GM21529 (cell line): Measurements from ENCODE around the gene TNFAIP8L2.

Experiments
- ATAC-seq: cut with Tn5 transposase; IDR thresholded peaks from one replicate; pipeline ENCODE4 v1.9.1; 2021; ENCODE audit not compliant: unreplicated experiment

TNFAIP8L2 gene

DNA sequence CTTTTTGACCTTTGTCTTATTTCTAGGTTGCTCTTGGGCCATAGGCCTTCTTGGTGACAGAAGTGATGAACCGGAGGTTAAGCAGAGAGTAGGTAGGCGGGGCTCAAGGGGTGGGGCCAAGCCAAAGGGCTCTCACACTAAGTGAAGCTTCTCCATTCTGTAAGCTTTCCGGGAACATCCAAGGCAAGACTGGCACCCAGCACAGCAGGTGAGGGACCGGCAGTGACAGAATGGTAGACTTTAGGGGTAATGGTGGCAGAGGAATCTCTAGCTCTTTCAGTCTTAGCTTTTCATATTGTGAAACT lies at the start of gene TNFAIP8L2:
TNFAIP8L2 (plus strand) TSS at position 135 of the 305 bp plus-strand sequence. CDS start 2,049 bp downstream, outside the sequence.
- ATAC-seq, result peak; percentile 68

DNA sequence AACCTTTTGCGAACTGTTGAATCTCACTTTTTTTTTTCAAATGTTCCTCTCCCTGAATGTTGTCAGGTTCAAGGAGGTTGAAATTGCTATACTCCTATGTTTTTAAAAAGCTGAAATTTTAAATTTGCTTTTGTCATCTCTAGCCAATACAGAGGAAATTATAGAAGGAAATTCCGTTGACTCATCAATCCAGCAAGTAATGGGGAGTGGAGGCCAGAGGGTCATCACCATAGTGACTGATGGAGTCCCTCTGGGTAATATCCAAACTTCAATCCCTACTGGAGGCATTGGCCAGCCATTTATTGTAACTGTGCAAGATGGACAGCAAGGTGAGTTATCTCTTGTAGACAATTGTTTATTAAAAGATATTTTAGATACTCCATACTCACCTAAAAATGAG lies 49.6 kb upstream of the TNFAIP8L2 start:
- no peak for ATAC-seq

DNA sequence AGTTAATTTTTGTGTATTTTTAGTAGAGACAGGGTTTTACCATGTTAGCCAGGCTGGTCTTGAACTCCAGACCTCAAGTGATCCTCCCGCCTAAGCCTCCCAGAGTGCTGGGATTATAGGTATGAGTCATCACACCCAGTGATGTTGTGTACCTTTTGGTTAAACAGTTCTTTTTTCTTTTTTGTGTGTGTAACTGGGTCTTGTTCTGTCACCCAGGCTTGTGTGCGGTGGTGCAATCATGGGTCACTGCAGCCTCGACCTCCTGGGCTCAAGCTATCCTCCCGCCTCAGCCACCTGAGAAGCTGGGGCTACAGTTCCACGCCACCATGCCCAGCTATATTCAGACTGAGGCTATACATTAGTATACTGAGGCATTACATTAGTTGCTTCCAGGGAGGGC lies 48.1 kb upstream of the TNFAIP8L2 start:
- ATAC-seq, result no peak

DNA sequence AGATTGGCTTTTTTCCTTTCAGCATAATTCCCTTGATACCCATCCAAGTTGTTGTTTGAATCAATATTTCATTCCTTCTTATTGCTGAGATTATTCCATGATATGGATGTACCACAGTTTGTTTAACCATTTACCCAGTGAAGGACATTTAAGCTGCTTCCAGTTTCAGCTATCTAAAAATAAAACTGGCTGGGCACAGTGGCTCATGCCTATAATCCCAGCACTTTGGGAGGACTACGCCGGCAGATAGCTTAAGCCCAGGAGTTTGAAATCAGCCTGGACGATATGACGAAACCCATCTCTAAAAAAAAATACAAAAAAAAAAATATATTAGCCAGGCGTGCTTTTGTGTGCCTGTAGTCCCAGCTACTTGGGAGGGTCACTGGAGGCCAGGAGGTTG lies 42.6 kb upstream of the TNFAIP8L2 start:
- no peak for ATAC-seq

DNA sequence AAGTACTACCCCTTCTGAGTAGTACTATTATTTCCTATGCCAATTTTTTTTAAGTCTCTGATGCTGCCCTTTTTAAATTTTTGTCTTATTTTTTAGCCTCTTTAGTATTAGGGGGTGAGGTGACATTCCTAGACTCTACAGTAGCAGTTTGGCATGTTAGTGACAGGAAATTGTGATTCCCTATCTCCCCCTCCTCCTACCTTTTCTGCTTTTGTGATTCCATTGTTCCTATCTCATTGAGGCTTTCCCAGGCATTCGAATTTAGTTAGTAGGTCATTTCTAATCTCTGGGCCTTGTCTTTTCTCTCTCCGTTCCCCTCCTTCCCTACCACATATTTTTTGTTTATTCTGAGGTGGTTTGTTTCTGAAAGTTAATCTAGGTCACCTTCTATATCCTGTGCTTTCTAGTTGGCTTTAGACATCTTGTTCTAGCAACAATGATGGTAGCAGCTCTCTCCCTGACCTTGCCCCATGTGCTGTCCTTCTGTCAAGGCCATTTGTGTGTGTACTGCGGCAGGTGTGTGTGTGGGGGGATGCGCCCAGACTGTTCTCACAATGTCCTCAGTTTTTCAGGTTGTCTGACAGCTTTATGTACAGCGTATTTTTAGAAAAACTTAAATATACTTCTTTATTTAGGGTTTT lies 31.6 kb upstream of the TNFAIP8L2 start:
- no peak for ATAC-seq

- no peak for ATAC-seq
These were observed 27.6 kb upstream of the TNFAIP8L2 start for GRCh38 chr1:151128800-151129199.

DNA sequence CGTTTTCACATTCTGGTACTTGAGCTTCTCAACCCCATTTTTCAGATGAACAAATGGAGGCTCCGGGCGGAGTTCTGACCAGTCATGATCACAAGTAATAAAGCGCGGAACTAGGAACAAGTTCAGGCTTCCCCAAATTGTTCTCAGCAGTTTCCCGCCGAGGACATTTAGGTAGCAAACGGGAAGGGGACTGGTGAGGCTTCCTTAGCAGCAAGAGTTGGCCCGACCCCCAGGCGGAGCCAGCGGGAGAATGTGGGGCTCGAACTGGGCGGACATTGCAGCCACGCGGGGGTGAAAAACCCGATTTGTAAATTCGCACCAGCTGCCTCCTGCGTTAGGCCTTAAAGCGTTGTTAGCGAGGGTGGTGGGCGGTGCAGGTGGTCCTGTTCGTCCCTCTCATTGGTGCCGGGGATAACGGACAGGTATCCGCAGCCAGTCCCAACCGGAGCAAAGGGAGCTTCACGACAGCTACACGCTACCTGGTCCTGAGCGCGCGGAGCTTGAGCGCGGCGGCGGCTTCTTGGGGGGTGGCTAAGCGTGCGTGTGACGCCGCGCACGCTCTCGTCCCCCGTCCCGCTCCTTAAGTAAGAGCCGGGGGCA lies 25.4 kb upstream of the TNFAIP8L2 start:
- peak; percentile 68 for ATAC-seq

DNA sequence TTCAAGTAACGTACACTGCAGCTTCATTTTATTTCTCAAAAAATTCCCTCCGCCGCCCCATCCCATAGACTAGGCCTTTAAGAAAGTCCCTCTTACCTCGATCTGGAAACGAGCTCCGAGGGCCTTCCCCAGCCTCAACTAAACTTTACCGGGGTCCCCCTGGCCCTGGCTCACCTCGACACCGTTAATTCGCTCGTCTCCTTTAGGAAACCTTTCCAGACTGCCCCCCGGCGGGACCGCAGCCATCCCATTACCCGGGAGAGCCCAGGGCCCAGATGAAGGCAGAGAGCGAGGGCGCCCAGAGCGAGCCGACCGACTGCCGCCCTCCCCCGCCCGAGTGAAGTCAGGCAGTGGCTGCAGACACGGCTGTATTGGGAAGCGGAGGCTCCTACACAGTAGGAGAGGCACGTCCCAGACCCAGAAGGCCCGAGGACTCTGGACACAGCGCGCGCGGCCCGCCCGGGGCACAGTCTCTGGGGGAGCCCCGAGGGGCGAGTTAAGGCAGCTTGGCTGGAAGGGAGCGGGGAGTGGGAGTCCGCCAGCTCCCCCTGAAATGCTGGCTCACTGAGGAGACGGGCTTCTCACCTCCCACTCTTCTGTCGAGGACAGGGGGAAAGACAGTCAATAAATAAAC lies 24.6 kb upstream of the TNFAIP8L2 start:
- no peak for ATAC-seq

DNA sequence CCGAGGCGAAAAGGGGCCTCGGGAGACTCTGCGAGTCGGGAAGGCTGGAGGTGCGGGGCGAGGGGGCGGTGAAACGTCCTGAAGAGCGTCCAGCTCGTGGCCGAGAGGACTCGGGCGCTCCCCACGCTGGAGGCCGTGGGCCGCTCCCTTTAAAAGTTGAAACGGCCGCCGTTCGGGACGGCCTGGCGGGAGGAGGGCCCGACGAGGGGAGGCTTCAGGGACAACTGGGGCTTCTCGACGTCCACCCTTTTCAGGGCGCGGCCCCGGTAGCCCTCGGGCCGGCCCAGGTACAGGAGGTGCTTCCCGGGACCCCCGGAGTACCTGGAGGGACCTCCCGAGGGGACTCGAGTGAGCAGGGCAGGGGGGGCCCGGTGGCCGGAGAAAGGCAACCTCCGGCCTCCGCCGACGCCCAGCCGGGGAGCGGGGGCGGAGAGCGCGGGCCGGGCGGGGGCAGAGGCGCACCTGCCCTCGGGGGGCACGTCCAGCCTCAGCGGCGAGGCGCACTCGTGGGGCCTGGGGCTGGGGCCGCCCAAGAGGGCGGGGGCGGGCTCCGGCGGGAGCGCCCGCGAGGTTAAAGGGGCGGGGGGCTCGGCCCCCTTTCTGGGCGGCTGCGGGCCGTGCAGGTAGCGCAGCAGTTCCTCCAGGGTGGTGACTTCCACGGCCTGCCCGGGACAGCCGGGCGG lies 24.0 kb upstream of the TNFAIP8L2 start:
- no peak for ATAC-seq

DNA sequence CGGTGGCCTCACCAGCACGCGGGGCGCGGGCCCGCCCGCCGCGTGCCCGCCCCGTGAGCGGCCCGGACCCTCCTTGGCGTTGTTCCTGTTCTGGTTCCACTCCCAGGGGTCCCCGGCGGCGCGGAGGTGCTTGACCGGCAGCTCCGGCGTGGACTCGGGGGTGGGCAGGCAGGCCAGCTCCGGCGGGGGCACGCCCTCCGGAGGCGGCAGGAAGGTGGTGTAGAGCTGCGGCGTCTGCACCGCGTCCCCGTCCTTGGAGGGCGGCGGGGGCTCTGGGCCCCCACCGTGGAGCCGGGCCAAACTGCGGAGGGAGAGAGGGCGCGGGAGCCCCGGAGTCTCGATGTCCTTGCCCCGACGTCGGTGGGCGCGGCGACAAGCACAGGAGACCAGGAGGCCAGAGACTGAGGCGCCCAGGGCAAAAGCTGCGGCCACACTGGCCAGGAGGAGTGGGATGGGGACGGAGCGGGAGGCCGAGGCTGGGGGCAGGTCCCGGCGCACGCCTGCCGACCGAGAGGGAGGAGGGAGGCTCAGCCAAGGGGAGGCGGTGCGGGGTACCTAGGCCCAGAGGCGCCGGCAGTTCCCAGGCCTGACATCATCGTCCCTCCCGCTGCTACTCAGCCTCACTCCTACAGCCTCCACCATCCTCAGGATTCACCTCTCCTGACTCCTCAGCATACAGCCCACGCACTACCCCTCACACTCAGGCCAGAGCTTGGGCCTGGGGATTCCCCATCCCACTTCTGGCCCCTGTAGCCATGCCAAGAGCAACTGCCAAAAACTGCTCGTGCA lies 23.2 kb upstream of the TNFAIP8L2 start:
- ATAC-seq, result no peak

DNA sequence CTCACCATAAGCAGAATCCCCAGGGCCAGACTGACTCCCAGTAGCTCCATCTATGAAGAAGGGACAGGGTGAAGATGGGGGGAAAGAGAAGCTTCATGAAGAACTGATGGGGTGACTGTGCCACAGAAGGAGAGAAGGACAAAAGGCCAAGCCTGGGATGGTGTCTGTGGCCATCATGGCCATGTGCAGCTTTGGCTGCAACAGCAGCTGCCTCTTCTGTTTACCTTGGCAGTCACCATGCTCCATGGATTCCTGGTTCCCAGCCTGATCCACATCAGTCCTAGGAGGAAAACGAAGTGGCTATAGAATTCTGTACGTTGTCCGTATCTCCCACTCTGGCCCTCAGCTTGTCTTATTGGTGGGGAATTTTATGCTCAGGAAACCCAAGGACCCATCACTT lies 22.1 kb upstream of the TNFAIP8L2 start:
- ATAC-seq, result no peak

DNA sequence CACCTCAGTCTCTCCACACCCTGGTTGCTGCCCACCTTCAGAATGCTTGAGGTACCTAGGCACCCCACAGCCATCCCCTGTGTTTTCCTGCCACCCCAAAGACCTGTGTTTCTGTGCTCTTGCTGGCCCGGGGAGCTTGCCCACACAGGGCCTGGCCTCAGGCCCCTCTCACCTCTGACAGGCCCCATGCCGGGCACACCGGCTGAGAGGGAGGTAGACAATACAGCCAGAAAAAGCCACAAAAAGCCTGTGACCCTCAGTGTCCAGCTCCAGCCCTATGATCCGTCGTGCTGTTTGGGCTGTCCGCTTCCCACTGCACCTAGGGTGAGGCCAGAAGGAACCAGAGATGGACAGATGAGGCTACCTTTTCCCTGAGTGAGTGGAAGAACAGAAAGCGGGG lies 21.5 kb upstream of the TNFAIP8L2 start:
- ATAC-seq, result no peak

DNA sequence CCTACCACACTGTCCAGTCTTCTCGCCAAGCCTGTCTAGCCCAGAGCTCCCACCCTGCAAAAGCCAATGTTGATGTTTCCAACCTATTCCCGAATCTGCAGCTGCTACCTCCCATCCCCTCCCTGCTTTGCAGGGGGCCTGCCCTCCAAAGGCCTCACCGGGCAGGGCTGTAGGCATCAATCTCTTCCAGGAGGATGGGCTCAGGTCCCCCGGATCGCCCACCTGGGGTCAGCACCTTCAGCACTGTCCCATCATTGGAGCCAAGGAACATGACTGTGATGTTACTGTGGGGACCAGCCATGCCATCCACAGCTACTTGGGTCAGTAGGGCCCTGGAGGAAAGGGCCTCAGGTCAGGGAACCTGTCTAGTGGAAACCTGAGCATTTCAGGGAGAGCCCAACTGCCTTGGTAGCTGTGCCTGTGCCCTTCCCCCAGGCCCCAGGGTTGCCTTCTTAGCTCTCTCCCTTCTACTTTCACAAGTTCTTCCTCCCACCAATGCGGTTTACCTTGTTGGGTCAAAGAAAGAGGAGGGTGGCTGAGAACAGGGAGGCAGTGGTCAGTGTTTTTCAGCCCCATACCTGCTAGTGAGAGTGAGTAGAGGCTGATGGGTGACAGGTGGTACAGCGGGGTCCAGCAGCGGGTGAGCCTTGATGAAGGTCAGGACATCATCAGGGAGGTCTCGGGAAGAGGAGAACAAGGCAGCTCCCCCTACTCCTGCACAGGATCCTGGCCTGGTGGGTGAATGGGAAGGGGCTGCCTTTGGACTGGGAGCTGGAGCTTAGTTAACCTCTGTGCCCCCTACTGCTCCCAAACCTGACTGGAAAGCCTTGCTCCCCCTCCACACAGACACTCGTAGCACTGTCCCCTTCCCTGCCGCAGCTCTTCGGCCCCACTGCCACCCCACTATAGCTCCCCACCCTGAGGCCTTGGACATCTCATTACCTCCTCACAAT lies 20.7 kb upstream of the TNFAIP8L2 start:
- no peak for ATAC-seq

DNA sequence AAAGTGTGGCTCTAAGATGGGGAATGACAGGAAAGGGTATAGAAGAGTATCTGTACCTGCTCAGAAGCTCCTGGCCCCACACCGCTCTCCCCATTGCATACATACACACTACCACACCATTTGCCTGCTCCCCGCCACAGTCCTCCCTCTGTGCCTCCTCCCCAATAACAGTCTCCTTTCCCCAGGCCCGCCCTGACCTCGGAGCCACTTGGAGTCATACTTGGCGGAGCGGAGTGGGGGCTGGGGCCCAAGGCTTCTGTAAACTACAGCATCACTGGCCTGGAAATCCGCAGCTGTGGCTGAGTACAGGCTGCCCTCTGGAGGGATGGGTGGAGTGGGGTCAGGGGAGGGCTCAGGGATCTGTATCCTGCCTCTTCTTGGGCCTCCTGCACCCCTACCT lies 18.7 kb upstream of the TNFAIP8L2 start:
- ATAC-seq, result no peak

DNA sequence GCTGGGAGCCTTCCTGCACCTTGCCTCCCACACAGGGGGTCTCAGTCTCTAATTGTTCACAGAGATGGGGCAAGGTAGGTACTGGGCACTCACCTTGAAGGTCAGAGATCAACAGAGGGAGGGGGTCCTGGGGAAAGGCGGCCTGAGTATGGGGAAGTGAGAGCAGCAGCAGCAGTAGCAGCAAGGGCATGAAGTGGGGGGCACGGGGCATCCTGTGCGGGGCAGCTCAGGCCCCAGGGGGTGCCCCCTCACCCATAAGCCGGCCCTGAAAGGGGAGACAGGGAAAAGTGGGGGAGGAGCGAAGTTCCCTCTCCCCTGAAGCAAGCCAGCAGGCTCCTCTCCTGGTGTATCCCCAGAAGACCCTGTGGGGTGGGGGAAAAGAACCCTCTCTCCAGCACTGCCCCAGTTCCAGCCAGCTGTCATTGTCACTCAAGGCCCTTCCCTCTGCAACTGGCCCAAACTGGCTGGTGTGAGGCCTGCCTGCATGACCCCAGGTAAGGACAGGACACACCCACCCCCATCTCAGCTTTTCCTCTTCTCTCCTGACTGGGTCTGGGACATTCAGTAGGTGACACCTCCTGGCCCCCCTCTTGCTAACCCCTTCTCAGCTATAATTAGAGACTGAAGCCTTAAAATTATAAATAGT lies 13.9 kb upstream of the TNFAIP8L2 start:
- ATAC-seq, result no peak

DNA sequence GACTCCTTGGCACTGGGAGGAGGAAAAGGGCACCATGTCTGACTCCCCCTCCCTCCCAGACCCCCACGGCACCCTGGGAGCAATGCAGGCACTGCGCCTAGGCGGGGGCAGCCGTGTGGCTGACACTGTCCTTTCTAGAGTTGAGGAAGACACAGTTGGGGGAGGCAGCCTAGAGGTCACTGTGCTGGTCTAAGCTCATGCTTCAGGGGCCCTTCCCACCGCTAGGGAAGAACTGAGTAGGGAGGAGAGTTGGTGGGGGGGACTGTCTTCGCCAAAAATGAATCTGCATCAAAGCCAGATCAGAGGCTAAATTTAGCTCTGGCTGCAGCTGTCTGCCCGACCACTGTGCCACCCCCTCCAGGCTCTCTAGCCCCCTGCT lies 13.4 kb upstream of the TNFAIP8L2 start:
- no peak for ATAC-seq

- ATAC-seq, result no peak
These were observed 12.5 kb upstream of the TNFAIP8L2 start for GRCh38 chr1:151143986-151144385.

- no peak for ATAC-seq
These were observed 11.8 kb upstream of the TNFAIP8L2 start for GRCh38 chr1:151144474-151145303.
